SU-DHL-6 (cell line): ENCODE data around the gene CDC42BPG.

Experiments used
- CTCF ChIP-seq: fragments of 200-600 bp; sonication (generic); IDR thresholded peaks from one replicate; pipeline ENCODE4 v1.5.1; 2017; ENCODE audit warnings: antibody characterized with exemption, mild to moderate bottlenecking, low read length, moderate library complexity; ENCODE audit not compliant: insufficient read depth, poor library complexity, severe bottlenecking
- EZH2phosphoT487 ChIP-seq: fragments of 200-600 bp; sonication (generic), shearing (Covaris generic); conservative IDR thresholded peaks from 2 replicates; pipeline ENCODE4 v1.6.1; 2018; ENCODE audit warnings: mild to moderate bottlenecking, antibody characterized with exemption, low read length, moderate library complexity, mixed read lengths

GRCh38 chr11:64841592-64842365 lies 2.7 kb downstream of the CDC42BPG start:
- no peak for TF ChIP-seq CTCF
- no peak for TF ChIP-seq EZH2phosphoT487
